ENCODE data around the gene MYCN.
"Not testable (repeated sequence)": the region's sequence is repeated elsewhere in the genome, so short reads cannot be mapped to it uniquely, and the experiment has no call there.

Gene MYCN

GRCh38 chr2:15908371-15908770 is 32.0 kb upstream of the MYCN start:
- no peak overlapping the region for H3K4me3 ChIP-seq (replicated peaks; ENCODE audit: low read depth, low read length)
- no peak for DNase-seq (ENCODE audit: extremely low read depth, low read depth)
- TF ChIP-seq CTCF (IDR thresholded peaks at IDR 0.05; ENCODE audit: low read depth, low read length, missing control alignments): no peak

DNA sequence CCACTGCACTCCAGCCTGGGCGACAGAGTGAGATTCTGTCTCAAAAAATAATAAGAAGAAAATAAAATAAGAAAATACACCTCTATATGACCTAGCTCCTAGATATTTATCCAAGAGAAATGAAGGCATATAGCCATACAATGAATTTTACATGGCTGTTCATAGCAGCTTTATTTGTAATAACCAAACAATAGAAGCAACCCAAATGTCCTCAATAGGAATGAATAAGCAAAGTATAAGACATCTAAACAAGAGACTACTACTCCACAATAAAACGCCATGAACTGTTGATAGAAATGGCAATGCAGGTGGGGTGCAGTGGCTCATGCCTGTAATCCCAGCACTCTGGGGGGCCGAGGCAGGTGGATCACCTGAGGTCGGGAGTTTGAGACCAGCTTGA is 31.2 kb upstream of the MYCN start:
- no peak for DNase-seq (ENCODE audit: extremely low read depth, low read depth)
- no peak overlapping the region for H3K4me3 ChIP-seq (replicated peaks; ENCODE audit: low read depth, low read length)
- TF ChIP-seq CTCF (IDR thresholded peaks at IDR 0.05; ENCODE audit: low read depth, low read length, missing control alignments): no peak

DNA sequence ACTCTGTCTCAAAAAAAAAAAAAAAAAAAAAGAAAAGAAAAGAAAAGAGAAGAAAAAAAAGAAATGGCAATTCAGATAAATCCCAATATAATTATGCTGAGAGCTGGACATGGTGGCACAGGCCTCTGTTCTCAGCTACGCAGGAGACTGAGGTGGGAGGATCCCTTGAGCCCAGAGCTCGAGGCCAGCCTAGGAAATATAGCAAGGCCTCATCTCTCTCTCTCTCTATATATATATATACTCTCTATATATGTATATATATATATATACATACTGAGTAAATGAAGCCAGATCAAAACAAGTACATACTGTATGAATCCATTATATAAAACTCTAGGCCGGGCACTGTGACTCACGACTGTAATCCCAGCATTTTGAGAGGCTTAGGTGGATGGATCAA is 30.6 kb upstream of the MYCN start:
- H3K4me3 ChIP-seq (replicated peaks; ENCODE audit: low read depth, low read length): no peak overlapping the region
- DNase-seq (ENCODE audit: extremely low read depth, low read depth): no peak
- no peak for TF ChIP-seq CTCF (IDR thresholded peaks at IDR 0.05; ENCODE audit: low read depth, low read length, missing control alignments)

GRCh38 chr2:15911270-15911669 is 29.1 kb upstream of the MYCN start:
- not testable (repeated sequence) for H3K4me3 ChIP-seq (replicated peaks; ENCODE audit: low read depth, low read length); DNase-seq (ENCODE audit: extremely low read depth, low read depth)

DNA sequence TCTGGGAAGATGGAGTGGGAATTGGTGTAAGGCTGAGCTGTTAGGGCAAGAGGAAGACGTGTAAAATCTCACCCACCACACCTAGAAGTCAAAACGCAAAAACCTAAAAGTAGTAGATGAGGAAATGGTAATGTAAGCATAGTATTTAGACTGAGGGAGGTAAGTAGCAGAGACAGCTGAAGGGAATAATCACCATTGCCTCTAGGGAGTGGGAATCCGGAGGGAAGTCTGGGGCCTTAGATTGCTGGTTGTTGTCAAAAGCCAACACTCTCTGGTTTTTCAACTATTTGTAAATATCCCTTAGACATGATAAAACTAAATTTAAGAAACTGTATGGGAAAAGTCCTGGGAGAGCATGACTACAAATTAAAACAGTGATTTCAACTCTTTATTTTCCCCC is 28.7 kb upstream of the MYCN start:
- no peak for DNase-seq (ENCODE audit: extremely low read depth, low read depth)
- H3K4me3 ChIP-seq (replicated peaks; ENCODE audit: low read depth, low read length): no peak overlapping the region
- no peak for TF ChIP-seq CTCF (IDR thresholded peaks at IDR 0.05; ENCODE audit: low read depth, low read length, missing control alignments)

DNA sequence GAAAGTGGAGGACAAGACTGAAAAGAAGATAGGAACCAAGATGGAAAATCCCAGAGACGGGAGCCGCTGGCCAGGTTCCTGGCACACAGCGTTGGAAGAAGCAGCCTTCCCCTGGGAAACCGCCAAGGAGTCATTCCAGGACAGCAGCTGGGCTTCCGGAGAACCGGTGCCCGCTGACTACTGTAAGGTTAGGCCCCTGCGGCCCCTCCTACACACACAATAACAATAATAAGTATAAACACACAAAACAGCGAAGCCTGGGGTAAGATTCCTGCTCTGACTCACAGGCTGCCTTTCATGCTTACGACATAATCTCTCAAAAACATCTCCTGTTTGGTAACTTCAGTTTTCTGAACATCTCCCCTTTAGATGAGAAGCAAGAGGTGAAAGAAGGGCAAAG is 28.1 kb upstream of the MYCN start:
- no peak for TF ChIP-seq CTCF (IDR thresholded peaks at IDR 0.05; ENCODE audit: low read depth, low read length, missing control alignments)
- no peak for DNase-seq (ENCODE audit: extremely low read depth, low read depth)

DNA sequence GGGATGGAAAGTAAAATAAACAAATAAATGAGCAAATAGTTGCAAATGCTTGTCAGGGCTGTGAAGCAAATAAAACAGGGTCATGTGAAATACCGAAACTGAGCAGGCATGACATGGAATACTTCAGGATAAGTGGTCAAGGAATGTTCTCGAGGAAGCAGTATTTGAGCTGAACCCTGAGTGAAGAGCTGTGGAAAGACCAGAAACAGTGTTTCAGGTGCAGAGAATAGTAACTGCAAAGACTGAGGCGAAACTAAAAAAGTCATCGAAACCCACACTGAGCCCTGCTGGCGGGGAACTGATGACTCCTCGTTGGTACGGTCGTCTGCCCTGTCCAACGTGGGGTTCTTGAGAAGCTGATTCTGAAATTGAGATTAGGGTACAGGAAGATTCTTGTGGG is 27.2 kb upstream of the MYCN start:
- no peak overlapping the region for H3K4me3 ChIP-seq (replicated peaks; ENCODE audit: low read depth, low read length)
- no peak for DNase-seq (ENCODE audit: extremely low read depth, low read depth)
- TF ChIP-seq CTCF (IDR thresholded peaks at IDR 0.05; ENCODE audit: low read depth, low read length, missing control alignments): no peak

More for the DNA sequence above, 28.1 kb upstream of the MYCN start:
- no peak overlapping the region for H3K4me3 ChIP-seq (replicated peaks; ENCODE audit: low read depth, low read length)

Measured in HFF-Myc (cell line).